Neural progenitor cell (in vitro differentiated cells): Measurements from ENCODE around the gene AURKAIP1.

ENCODE experiments used
- CTCF ChIP-seq: fragments of 200-600 bp; sonication (generic); IDR thresholded peaks from 2 replicates; pipeline ENCODE4 v1.5.1; 2017; ENCODE audit warnings: antibody characterized with exemption, mild to moderate bottlenecking
- EZH2 ChIP-seq: fragments of 200-600 bp; sonication (generic); IDR thresholded peaks from 2 replicates; pipeline ENCODE4 v1.6.1; 2017; ENCODE audit warnings: antibody characterized with exemption, mild to moderate bottlenecking, moderate library complexity

DNA sequence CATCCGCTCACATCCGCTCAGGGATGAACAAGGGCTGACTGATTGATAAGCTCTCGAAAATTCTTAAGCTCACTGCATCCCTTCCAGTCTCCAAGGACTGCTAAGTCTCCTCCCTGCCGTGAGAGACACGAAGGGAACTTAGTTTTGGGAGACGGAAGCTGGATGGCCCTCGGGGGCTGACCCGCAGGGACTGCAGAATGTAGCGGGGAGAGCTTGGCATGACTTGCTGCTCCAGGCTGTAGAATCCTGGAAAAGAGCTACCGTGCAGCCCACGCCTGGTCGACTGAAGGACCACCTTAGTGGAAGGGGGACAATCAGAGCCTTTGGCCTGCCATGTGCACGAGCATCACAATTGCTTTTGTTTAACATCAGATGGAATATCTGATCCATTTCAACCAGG is 40.7 kb upstream of the AURKAIP1 start:
- TF ChIP-seq EZH2 (no peak), CTCF (no peak)
